ENCODE results near the gene CDK9.
"Not testable (repeated sequence)": the region's sequence is repeated elsewhere in the genome, so short reads cannot be mapped to it uniquely, and the experiment has no call there.

The CDK9 gene

DNA sequence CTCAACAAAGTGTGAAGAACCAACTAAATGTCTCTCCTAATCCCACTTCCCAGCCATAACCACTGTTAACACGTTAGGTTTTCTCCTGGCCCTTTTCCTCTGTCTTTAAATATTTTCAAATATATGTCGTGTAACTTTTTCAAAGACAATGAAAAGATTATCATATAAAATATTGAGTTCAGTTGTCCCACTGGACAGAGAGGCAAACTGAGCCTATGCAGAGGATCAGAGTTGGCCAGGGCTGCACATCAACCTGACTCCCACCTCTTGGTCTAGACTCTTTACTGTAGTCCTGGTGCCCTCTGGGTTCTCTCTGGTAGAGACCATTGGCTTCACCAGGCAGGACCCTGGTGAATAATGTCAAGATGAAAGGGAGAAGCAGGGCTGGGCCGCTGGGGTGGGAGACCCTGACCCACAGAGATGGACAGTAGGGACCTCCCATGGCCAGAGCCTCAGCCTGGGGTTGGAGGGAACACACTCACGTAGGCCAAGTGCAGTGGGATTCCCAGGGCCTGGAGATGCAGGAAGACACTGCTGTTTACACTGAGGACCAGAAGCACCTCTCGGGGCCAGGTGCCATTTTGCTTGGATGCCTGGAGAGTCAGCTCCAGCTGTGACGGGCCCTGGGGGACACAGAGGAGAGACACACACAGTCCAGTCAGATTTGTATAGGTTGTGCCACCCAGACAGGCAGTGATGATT lies 43.5 kb downstream of the CDK9 start:
- DNase-seq = no peak

DNA sequence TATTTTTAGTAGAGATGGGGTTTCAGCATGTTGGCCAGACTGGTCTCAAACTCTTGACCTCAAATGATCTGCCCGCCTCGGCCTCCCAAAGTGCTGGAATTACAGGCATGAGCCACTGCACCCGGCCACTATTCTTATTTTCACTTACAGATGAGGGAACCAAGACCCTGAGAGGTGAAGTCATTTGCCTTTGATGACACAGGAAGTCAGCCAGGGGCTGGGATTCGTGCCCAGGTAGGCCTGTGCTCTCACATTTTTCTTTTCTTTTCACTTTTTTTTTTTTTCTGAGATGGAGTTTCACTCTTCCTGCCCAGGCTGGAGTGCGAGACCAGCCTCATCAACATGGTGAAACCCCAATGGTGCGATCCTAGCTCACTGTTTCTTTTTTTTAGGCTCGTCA lies 46.4 kb downstream of the CDK9 start:
- DNase-seq = no peak

DNA sequence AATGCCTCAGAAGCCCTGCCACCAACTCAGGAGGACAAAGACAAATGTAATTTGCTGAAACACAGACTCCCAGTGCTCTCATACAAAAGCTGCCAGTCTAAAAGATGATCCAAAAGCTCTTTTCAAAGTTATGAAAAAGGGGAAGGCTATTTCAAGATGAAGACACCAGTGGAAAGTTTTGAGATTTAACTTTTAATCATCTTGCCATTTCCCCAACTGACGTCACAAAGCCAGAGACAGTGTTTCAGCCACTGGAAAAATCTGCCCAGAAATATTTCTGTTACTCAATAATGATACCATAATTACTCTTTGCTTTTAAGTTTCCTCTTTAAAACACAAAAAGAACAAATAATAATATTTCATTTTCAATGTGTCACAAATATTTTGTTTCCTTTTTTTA lies 47.7 kb downstream of the CDK9 start:
- DNase-seq = no peak

DNA sequence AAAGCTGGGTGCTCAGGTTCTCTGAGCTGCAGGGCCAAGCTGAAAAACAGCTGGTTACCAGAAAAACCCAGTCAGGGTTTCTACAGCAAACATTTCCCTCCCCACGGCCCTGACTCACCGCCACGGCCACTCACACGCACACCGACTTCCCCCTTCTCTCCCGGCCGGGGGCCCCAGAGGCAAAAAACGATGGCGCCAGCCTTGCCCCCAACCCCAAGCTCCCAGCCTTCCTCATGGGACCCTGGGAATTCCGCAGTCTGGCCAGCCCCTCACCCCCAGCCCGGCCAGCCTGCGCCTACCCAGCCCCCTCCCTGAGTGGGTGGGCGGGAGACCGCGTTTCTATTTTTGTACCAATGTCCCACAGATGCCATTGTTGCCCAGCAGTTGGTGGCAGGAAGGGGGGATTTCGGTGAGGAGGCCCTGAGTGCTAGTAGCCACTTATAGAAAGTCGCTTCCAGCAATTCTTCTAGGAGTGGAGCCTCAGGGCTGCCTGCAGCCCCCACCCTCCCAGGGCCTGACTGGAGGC lies 50.2 kb downstream of the CDK9 start:
- DNase-seq = no peak

DNA sequence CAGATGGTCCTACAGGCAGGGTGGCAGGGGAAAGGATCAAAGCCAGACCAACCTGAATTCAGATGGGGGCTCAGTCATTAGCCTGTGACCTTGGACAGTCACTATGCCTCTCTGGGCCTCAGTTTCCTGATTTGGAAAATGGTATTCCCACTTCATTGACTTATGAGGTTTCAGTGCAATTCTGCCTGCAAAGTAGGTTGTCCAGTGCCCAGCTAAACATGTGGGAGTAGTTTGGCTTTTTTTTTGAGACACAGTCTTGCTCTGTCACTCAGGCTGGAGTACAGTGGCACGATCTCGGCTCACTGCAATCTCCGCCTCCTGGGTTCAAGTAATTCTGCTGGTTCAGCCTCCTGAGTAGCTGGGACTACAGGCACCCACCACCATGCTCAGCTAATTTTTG lies 50.7 kb downstream of the CDK9 start:
- DNase-seq = not testable (repeated sequence)

DNA sequence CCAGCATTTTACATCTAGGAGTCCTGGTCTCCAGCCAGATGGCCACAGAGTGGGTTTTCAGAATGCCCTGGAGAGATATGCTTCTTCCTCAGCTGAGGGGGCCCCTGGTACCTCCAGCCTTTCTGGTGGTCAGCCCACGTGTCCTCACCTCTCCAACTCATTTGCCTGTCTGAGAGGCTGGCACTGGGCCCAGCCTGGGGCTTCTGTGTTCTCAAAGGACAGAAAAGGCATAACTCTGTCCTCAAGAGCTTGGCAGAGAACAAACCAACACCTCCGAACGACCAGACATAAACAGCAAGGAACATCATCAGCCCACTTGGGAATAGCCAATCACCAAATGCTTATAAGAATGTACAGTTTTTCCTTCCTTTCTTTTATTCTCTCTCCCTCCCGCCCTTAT lies 51.5 kb downstream of the CDK9 start:
- DNase-seq = no peak

DNA sequence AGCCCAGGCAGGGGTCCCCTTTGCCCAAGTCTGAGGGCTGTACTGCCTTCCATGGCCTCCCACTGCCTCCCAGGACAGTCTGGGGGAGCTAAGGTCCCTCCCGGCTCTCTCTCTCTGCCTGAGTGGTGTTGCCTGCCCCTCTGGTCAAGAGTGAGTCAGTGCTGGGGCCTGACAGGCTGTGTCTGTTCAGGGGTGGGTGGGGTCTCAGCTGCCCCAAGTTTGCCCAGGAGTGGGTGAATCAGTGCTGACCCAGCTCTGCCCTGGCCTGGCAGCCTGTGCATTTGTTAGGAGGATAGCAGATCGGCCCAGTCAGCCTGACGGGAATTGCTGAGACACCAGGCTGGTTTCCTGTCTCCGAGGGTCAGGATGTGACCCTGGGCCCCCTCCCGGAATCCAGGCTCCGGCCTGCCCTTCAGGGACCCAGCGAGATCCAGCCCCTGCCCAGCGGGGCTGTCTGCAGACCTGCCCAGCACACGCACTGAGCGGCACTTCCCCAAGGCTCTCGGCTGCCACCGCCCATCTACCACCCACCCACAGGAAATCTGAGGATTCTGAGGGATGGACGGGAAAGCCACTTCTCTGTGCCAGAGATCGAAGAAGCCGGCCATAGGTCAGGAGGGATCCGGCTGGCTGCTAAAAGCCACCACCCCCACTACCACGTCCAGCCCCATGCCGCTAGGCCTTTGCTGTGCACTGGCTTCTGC lies 52.7 kb downstream of the CDK9 start:
- DNase-seq = no peak
